Activated CD8-positive, alpha-beta memory T cell treated with anti-CD3 and anti-CD28 coated beads for 48 hours (primary cell): ENCODE measurements around the gene CA9.

ENCODE experiments used
- DNase-seq, 3 experiments: peaks; one replicate each; pipeline ENCODE4 v3.0.0-alpha.2; 2020; ENCODE audit warnings: low read depth in 2 of 3, low spot score in 2 of 3

CA9 gene

GRCh38 chr9:35690614-35691333 lies 17.0 kb downstream of the CA9 start:
- DNase-seq, result no peak

- no peak for DNase-seq
These were observed 17.6 kb downstream of the CA9 start for GRCh38 chr9:35691334-35691650.

DNA sequence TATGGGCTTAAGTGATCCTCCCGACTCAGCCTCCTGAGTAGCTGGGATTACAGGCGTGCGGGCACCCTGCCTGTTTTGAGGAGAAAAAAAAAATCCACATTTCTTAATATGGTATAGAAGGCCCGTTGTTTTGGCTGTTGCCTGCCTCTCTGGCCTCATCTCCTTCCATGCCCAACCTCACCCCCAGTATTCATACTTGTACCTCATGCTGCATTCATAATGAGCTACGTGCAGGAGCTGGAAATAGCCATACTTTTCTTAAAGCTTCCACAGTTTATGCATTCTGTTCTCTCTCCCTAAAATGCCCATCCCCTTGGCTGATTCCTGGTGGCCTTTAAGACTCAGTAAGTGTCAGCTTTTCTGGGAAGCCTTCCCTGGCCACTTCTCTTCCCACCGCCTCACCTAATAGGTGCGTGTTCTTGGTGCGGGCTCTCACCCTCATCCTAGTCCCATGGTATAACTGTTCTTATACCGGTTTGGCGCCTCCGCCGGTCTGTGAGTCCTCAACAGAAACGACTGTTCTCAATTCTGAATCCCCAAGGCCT lies 18.1 kb downstream of the CA9 start:
- no peak for DNase-seq

DNA sequence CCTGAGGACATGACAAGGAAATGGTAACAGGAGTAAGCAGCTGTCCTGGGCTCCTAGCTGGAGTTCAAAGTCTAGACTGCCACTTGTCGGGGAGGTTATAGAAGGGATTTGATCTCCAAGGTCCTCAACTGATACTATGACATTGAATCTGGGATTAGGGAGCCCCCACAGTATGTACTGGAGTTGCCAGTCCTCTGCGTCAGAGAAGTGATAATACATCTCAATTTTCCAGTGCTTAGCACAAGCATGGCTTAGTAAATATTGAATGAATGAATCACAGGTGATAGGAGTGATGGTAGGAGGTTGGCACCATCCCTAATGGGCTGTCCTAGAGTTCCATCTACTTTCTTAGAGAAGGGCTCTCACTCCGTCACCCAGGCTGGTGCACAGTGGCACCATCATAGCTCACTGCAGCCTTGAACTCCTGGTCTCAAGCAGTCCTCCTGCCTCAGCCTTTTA lies 22.2 kb downstream of the CA9 start:
- no peak for DNase-seq

DNA sequence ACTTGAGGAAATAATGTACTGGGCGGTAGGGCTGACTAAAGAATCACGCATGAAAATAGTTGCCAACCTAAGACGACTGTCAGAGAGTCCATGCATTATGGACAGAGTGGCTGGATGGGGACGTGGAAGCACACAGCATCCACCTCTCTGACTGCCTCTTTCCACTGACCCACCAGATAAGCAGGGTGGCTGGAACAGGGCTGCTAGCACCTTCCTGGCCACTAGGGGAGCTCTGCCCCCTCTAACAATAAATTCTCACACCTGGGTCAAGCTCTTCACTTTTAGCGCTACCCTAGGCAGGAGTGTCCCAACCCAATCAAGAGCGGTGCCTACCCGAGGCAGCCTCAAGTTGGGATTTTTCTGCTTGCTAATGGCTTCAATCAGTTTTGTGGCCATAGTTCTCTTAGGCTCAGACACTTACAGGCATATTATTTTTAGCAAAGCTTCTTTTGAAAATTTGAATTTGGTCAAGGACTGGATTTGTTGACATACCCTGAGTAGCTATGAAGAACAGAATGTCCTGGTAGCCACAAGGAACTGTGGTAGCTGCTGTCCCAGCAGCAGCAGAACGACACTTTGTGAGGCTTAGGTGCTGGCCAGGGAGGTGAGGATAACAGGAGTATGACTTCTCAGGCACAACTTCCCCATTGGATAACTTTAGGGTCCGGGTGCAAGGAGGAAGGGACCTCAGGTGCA lies 22.9 kb downstream of the CA9 start:
- no peak for DNase-seq

DNA sequence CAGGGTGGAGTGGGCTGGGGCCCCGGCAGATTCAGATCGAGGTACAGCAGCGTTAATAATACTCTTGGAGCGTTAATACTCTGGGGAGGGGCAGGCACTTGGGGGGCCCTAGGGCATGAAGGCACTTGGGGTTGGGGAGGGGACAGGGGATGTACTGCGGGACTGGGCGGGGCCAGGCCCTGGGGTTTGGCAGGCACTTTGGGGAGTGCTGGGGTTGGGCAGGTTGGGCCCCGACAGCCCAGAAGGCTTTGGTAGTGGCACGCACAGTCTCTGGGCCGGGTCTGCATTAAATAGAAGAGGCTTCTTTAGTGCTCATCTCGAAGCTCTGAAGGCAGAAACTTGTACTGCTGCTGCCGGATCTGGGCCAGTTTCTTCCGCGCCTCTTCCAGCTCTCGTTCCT lies 23.8 kb downstream of the CA9 start:
- no peak for DNase-seq

DNA sequence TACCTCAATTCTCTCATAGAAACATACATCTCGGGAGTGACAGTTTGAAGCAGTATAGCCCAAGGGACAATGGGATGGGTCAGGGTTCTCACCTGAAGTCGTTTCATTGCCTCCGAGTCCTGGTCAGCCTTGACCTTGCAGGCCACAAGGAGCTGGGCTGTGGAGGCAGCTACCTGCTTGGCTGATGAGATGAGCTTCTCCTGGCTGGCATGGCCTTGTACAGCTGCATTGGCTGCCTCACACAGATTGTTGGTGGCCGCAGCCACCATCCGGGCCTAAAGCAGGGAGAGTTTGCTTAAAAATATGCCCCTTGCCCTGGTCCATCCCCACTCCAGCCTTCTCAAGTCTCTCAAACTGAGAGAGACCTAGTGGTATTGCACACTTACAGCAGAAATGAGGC lies 24.5 kb downstream of the CA9 start:
- no peak for DNase-seq

- no peak for DNase-seq
These were observed 26.3 kb downstream of the CA9 start for GRCh38 chr9:35700031-35700430.

DNA sequence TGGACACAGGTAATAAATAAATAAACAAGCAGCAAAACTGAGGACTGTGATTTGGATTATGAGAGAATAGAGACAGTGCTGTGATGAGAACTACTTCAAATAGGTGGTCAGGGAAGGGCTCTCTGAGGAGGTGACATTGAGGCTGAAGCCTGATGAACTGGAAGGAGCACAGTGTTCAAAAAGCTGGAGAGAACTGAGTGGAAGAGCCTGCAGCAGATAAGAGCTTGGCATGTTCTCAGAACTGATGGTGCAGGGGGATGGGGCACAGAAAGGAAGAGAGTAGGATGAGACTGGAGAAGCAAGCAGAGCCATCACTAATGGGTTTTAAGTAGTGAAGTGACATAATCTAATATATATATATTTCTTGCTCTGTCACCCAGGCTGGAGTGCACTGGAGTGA lies 27.2 kb downstream of the CA9 start:
- DNase-seq, result no peak

DNA sequence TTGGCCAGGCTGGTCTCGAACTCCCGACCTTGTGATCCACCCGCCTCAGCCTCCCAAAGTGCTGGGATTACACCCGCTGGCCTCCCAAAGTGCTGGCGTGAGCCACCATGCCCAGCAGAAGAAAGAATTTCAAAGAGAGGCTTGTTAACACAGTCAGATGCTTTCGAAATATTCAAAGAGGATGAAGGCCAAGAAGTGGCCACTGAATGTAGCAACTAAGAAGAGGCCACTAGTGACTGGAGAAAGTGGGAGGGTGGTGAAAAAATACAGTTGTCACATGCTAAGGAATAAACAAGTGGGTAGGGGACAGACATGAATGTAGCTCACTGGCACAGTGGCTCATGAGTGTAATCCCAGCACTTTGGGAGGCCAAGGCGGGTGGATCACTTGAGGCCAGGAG lies 29.0 kb downstream of the CA9 start:
- no peak for DNase-seq

DNA sequence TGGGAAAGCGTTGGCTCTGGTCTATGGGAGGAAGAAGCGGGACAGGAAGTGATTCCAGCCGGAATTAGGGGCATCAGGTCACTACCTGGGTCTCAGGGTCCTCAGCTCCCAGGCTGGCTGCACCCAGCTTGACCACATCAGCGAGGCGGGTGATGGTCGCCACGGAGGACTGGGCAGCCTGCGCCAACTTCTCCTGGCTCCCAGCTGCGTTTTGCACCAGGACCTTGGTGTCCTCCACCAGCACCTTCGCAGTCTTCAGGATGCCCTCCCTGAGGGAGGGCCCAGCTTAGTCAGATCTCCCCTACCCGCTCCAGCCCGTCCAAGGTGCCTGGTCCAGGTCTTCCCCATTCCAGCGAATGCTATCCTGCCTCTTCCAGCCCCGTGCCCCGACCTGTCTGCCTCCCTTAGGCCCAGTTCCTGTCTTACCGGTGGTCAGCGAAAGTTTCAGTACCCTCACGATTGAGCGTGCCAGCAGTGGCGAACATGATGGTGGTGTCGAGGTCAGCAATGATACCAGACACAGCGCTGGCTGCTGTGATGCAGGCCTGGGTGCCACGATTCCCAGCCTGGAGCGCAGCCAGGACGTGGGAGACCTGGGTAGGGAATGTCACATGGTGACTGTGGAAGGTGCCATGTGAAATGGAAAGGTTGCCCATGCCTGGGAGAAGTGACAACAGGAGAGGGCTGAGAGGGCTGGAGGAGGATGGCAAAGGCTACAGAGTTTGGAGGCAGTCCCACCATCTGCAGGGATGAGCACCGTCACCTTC lies 30.4 kb downstream of the CA9 start:
- no peak for DNase-seq

DNA sequence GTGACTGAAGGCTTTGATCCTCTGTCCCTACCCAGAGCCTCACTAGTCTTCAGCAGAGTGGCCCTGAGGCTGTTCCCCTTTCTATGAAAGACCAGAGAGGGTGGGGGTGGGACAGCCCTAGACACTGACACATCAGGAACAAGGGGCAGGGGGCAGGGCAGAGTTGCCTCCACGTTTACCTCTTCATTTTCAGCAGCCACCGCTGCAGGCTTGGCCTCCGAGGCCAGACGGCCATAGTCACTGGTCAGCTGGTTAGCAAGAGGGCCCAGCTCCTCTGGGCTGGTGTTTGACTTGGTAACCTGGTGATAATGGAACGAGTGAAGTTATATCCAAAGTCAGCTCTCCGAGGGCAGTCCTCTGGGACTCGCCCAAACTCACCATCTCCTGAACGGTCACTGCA lies 31.6 kb downstream of the CA9 start:
- DNase-seq, result no peak

GRCh38 chr9:35705836-35706430 lies 32.2 kb downstream of the CA9 start:
- no peak for DNase-seq

GRCh38 chr9:35706951-35707350 lies 33.2 kb downstream of the CA9 start:
- no peak for DNase-seq

DNA sequence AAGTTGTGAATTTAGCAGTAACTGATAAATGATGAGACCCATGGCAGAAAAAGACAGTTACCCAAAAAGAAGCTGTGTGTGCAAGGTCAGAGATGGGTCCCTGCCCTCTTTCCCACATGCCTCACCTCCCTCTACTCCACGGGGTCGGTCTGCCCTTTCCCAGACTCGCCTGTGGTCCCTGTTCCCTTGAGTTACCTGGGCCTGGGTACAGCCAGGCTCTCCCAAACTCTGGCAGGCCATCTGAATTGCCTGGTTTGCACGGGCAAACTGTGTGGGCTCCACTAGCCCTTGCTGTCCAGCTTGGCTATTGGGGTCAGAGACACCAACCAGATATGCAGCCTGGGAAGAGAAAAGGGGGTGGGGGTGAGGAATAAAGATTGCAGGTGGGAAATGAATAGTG lies 34.4 kb downstream of the CA9 start:
- DNase-seq, result no peak

DNA sequence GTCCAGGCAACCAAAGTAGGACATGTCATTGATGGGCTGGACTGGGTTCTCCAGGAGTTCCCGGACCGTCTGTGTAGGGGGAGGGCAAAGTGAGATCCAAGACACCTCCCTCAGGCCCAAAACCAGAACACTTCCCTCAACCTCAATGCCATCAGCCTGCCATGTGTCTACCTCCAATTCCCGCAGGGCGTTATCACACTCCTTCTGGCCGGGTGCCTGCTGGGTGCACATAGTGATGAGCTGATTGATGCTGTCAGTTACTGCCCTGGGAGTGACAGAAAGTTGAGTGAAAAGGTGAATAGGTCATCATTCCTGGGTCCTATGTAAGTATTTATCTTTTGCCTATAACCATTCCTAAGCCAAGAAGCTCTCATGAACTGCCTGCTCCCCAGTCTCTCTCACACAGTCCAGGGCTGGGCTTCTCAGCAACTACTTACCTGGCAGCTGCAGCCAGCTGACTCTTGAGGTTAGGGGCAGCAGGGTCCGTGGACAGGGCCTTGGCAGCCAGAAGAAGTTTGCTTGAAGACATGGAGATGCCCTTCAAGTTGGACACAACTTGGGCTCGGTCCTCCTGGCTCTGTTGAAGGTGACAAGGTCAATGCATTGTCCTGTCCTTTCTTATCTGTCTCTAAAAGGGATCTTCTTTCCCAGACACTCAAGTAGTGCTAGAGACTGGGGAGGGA lies 37.2 kb downstream of the CA9 start:
- DNase-seq, result no peak

DNA sequence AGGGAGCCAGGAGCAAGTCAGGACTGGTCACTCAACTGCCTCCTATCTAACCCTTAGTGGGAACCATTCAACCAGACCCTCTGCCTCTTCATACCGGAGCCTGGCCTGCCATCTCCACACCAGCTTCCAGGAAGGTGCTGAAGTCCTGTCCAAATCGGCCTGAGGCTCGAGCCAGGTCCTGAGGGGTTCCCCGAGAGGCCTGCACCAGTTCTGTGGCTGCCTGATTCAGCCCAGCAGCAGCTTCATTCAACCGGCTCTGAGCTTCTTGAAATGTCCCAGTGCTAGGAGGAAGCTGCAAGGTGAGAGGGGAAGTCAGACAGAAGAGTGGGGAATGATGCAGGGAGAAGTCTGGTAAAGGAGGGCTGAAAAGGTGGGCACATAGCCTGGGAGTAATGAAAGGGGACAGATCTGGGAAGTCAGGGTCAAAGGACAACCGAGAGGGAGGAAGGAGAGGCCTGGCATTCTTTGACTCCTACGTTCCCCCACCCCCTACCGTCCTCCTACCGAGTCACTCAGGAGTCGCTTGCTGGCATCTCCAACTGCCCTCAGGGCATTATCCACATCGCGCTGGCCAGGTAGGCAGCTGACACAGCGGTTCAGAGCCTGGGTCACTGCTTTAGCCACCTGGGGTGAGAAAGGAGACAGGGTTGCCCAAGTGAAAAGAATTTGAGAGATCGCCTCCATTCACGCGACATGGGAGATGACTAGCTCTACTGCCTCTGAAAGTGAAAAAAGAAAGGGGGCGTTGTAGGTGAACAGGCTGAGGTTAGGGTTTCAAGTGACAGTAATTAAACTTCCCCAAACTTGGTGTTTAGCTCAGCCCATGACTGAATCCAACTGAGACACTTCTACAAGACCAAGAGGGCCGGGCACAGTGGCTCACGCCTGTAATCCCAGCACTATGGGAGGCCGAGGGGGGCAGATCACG lies 38.0 kb downstream of the CA9 start:
- DNase-seq, result no peak

DNA sequence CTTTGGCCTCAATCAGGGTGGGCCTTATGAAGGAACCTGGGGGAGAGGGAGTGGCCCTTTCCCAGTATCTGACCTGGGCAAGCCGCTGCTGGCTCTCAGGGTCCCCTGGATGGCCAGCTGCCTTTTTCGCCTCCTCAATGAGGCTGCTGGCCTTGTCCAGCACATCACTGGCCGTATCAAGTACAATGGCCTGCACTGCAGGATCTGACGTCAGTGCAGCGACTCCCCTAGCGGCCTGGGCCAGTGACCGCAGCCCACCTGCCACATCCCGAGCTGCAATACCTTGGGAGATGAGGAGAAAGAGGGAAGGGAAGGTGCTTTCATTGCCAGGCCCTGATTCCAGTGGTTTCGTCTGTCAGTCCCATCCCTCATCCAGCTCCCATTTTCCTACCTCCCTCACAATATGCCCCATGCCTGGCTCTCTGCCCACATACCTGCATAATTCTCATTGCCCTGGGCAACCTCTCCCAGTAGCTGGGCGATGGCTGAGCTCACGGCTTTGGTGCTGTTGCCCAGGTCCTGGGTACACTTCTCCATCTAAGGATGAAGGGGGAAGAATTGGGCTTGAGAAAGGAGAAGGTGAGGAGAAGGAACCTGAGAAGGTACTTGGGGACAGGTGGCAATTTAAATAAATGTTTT lies 39.2 kb downstream of the CA9 start:
- no peak for DNase-seq

DNA sequence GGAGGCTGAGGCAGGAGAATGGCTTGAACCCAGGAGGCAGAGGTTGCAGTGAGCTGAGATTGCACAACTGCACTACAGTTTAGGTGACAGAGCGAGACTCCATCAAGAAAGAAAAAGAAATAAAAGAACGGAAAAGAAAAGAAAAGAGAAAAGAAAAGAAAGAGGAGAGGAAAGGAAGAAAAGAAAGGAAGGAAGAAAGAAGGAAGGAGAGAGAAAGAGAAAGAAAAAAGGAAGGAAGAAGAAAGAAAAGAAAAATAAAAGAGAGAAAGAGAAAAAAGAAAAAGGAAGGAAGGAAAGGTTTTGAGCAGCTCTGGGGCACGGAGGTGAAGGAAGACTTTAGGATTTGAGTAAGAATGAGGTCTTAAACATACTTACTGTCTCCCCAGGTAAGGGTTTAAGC lies 39.9 kb downstream of the CA9 start:
- DNase-seq, result no peak

DNA sequence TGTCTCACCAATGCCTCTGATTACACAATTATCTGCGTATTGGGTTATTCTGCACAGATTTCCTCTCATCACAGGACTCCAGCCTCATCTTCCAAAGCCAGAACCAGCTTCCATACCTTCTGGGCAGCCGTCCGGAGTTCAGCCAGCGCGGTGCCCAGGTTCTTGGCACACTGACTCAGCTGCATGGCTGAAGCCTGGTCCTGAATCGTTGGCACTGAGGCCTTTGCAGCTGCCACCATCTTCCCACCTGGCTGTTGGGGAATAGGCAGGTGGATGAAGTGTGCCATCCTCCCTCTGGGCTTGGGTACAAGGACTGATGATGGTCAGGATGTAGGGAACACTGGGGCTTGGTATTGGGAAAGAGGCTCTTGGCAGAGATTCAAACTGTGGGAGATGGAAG lies 40.4 kb downstream of the CA9 start:
- no peak for DNase-seq
